ENCODE data around the gene CNOT2. TPM values are rescaled to one million over a fixed set of nuclear protein-coding genes. Genes with fewer than 3 reads are reported as not detected.

CNOT2 gene
- total RNA-seq, 3 donors from 2014 or later (not counting 1 experiment from before 2014, with no cell fraction given) = 160 to 178 (median 173) TPM

- Histone ChIP-seq H3K4me3 (ENCODE audit: low read length) (no peak overlapping the region), H3K9me3 (ENCODE audit: control insufficient read depth, insufficient read depth, low read length) (no peaks in the 10 kb centered on the region), H3K4me1 (ENCODE audit: control insufficient read depth, insufficient read depth, low read length) (no peaks in the 10 kb centered on the region), H3K27ac (ENCODE audit: low read length) (no peak overlapping the region), H3K36me3 (ENCODE audit: control insufficient read depth, insufficient read depth, low read length) (peaks cover 18% of the 10 kb centered on the region), H3K27me3 (ENCODE audit: control insufficient read depth, insufficient read depth, low read length) (no peaks in the 10 kb centered on the region)
- DNase-seq (no peak), ATAC-seq (no peak)
- no peaks in the 10 kb centered on the region for H3K4me1 Mint-ChIP-seq
- intact Hi-C loops (cut with micrococcal nuclease) = no loop called here
- WGBS (ENCODE audit: insufficient coverage) = 95% methylated on average over 3 of the region's 6 CpGs
- H3K36me3 Mint-ChIP-seq = no peaks in the 10 kb centered on the region
- H3K4me3 Mint-ChIP-seq = no peak overlapping the region
- no peaks in the 10 kb centered on the region for H3K27me3 Mint-ChIP-seq (ENCODE audit: low read depth in 2 of 2)
- H3K9me3 Mint-ChIP-seq = no peaks in the 10 kb centered on the region
- no peak for TF ChIP-seq CTCF (IDR thresholded peaks at IDR 0.05)
- no peak overlapping the region for H3K27ac Mint-ChIP-seq
Observed at GRCh38 chr12:70353780-70354660, 110.8 kb downstream of the CNOT2 start.

GRCh38 chr12:70354787-70355186 is 111.6 kb downstream of the CNOT2 start:
- Mint-ChIP-seq H3K4me1 (no peaks in the 10 kb centered on the region), H3K9me3 (no peaks in the 10 kb centered on the region), H3K4me3 (no peak overlapping the region), H3K27me3 (ENCODE audit: low read depth in 2 of 2) (no peaks in the 10 kb centered on the region), H3K27ac (no peak overlapping the region), H3K36me3 (no peaks in the 10 kb centered on the region)
- no peak for DNase-seq
- Histone ChIP-seq H3K36me3 (ENCODE audit: control insufficient read depth, insufficient read depth, low read length) (peaks cover 18% of the 10 kb centered on the region), H3K4me3 (ENCODE audit: low read length) (no peak overlapping the region), H3K27me3 (ENCODE audit: control insufficient read depth, insufficient read depth, low read length) (no peaks in the 10 kb centered on the region), H3K4me1 (ENCODE audit: control insufficient read depth, insufficient read depth, low read length) (no peaks in the 10 kb centered on the region), H3K9me3 (ENCODE audit: control insufficient read depth, insufficient read depth, low read length) (no peaks in the 10 kb centered on the region), H3K27ac (ENCODE audit: low read length) (no peak overlapping the region)
- TF ChIP-seq CTCF (IDR thresholded peaks at IDR 0.05) = no peak
- ATAC-seq = no peak
- intact Hi-C loops (cut with micrococcal nuclease) = no loop called here
- WGBS (ENCODE audit: insufficient coverage) = 33% methylated on average over 1 of the region's 3 CpGs

GRCh38 chr12:70355972-70356371 is 112.7 kb downstream of the CNOT2 start:
- Mint-ChIP-seq H3K9me3 (no peaks in the 10 kb centered on the region), H3K27me3 (ENCODE audit: low read depth in 2 of 2) (no peaks in the 10 kb centered on the region), H3K27ac (no peak overlapping the region), H3K4me1 (no peaks in the 10 kb centered on the region), H3K36me3 (no peaks in the 10 kb centered on the region), H3K4me3 (no peak overlapping the region)
- WGBS (ENCODE audit: insufficient coverage) = 100% methylated on average over 1 of the region's 4 CpGs
- no peak for TF ChIP-seq CTCF (IDR thresholded peaks at IDR 0.05)
- DNase-seq (no peak), ATAC-seq (no peak)
- H3K4me3 ChIP-seq (ENCODE audit: low read length) = no peak overlapping the region
- H3K4me1 ChIP-seq (ENCODE audit: control insufficient read depth, insufficient read depth, low read length) = no peaks in the 10 kb centered on the region
- no peaks in the 10 kb centered on the region for H3K27me3 ChIP-seq (ENCODE audit: control insufficient read depth, insufficient read depth, low read length)
- intact Hi-C loops (cut with micrococcal nuclease) = no loop called here
- H3K27ac ChIP-seq (ENCODE audit: low read length) = no peak overlapping the region
- H3K9me3 ChIP-seq (ENCODE audit: control insufficient read depth, insufficient read depth, low read length) = no peaks in the 10 kb centered on the region
- H3K36me3 ChIP-seq (ENCODE audit: control insufficient read depth, insufficient read depth, low read length) = peaks cover 14% of the 10 kb centered on the region
